Kasumi-1 (cell line): ENCODE measurements around the gene ASIC3.

Source experiments
- DNase-seq, 2 experiments: peaks; one replicate each; lab custom pipeline; 2025; lab: John Stamatoyannopoulos, UW

ASIC3 gene

DNA sequence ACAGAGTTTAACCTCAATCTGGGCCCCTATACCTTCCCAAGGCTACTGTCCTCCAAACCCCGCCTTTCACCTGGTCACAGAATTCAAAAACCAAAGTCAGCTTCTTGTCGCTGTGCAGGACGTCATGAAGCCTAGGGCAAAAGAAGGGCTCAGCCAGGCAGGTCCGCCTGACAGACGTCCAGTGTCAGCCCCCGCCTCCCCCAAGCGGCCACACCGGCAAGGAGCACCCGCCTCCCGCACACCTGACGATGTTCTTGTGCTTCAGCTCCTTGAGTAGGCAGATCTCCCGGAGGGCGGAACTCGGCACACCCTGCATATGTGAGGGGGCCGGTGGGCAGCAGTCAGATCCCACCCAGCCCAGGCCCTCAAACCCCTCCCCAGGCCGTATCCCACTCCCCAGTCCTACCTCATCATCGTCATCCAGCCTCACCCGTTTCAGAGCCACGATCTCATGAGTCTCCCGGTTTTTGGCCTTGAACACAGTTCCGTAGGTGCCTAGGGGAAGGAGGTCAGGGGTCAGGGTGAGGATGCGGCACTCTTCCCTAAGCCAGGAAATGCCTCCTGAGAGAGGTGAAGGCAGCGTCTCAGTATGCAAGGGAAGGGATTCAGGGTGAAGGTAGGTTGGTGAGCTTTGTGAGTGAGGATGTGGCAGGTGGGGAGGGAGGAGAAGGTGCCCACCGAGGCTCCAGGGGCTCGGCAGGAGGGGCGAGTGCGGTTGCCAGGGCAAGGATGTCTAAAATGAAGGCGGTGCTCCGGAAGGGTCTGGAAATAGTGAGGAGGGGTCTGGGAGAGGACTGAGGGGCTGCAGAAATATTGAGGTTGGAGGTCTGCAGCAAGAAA, 8.6 kb downstream of the ASIC3 start:
- no peak for DNase-seq

DNA sequence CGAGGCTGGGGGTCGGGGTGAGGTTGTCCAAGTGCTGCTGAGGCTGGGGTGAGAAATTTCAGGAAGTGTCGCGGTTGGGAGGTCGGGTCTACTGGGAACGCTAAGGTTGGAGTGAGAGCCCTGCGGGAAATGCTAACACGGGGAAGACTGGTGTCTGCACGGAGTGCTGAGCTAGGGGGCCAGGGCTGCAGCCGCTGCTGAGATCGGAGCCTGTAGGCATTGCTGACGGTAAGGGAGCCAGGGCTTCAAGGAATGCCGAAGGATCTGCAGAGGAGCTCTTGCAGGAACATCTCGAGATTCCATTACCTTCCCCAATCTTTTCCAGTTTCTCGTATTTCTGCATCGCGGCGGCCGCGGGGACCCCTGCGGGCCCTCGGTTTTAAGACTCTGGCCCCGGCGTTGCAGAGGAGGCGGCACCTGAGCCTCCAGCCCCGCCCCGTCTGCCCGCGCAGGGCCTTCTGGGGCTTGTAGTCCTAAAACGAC, 9.2 kb downstream of the ASIC3 start, which contains the start of gene CDK5:
Gene CDK5, minus strand, starts transcription at position 392 of the 483 bp plus-strand sequence. Its CDS starts 49 bp downstream, at position 343.
- DNase-seq, result peak in 1 of 2 experiments; percentile 56

DNA sequence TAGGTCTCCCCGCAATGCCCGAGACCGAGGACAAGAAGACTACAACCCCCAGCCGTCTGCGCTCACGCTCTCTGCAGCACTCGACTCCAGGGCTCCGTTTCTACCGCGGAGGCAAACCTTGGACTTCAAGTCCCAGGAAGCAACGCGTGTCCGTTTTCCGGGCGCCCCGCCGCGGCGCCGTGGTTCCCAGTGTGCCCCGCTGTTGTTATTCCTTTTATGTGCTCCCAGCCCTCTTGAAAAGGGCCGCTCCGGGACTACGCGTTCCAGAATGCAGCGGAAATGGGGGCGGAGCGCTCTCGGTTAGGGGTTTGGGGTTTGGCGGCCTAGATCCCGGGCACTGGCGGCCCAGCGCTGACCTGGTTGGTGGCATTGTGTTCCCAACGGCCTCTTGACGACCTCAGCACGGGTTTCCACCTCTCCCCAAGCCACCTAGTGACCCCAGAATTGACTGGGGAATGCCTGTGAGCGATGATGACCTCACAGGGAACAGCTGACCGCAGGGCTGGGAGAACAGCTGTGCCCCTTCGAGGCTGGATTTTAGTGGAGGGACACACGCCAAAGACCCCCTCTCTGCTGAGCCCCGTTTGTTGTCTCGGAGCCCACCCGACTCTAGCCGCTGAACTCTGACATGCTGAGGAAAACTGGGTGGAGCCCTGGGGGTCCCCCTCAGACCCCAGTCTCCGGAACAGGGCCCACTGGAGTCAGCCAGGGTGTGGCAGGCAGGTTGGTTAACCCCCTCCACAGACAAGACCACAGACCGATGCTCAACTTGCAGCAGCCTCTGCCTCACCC, 9.9 kb downstream of the ASIC3 start:
- DNase-seq, result peak; percentile 99 to 100

DNA sequence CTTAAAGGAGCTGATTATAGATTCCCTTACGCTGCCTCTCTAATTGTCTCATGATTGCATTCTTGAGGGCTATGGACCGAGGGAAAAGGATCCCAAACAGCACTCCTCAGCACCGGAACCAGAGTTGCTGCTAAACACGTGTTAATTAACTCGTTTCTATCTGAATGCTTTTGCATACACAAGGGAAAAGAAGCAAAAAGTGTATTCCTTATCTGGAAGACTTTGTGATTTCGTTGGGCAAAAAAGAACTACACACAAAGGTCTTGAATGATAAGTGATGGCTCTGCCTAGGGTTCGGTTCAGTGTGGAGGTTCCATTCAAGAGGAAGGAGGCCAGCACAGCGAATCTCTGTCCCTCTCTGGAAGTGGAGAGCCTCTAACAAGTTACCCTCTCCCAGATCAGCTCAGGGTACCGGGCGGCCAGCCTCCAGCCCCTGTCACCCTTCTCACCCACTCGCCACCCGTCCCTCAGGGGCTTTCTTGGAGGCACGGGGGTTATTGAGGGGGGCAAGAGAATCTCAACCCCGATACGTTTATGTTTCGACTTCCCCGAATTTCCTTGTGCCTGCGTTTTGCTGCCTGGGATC, 10.5 kb downstream of the ASIC3 start:
- no peak for DNase-seq

DNA sequence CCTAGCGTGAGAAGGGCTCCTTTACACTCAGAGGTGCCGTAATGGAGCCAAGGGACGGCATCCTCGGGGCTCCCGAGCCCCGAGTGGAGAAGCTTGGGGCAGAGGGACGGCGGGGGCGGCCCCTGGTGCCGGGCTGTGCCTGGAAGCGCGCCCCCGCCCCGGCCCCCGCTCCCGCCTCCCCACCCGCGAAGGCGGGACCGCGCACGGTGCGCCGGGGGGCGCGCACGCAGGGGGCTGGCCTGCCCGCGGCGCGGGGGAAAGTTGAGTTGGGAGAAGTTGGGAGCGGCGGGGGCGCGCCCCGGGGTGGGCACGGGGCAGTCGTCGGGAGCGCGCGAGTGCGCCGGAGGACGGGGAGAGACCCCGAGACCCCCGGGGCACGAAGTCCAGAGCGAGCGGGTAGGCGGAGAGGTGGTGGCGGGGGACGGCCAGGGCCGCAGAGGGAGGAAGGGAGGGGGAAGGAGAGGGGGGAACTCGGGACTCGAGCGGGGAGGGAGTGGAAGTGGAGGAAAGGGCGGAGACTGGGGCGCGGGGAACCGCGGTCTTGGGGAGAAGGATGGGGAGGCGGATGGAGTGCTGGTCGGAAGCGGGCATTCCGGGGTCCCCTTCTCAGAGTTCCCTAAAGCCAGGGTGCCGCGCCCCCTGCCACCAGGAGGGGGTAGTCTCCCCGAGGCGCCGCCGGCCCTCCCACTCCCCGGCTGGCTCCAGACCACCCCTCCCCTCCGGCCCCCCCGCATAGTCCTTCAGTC, 11.2 kb downstream of the ASIC3 start, which contains the start of gene SLC4A2:
Gene SLC4A2, plus strand, starts transcription at position 223 of the 746 bp plus-strand sequence. CDS start 2,399 bp downstream, outside the sequence.
- peak; percentile 63 to 67 for DNase-seq

DNA sequence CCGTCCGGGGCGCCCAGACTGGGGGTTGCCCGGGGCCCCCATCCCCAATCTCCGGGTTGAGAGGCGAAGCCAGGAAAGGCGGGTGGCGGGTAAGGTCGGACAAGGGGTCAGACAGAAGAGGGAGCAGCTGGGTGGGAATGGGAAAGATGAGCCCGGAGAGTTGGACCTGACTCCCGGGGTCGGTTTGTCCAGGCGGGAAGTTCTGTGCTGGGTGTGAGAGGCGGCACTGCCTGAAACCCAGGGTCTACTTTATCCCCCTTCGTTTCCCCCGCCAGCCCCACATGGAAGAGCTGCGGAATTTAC, 11.7 kb downstream of the ASIC3 start:
- no peak for DNase-seq

DNA sequence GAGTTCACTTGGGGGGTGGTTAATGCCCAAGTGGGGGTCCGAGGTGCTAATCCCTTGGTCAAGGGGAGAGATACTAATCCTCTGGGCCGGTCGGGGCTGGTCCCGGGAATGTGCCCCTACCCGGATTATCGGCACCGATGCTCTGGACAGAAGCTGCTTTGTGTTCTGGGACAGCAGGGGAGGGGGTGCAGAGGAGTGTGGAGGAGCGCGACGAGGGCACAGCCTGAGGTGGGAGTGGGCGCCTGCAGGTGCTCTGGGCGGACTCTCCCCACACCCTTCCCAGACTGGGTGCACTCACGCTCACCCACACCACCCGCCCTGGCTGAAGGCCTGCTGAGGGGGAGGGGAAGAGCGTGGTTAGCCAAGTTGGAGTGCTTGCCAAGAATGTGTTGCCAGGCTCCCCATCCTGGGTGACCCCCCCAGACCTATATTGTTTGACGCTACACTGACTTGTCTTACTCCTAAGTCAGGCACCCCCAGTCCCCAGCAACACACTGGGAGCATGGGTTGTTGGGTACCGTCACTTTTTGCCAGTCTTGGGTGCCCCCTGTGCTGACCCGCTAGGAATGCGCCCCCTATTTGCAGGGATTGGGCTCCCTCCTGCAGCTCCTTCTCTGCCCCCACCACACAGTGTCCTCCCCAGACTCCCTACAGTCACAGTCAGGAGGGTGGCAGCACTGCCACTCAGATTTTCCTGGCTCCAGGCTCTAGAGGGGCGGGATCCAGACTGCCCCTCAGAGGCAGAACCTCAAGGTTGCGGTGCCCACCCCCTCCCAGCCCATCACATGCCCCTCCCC, 12.3 kb downstream of the ASIC3 start:
- DNase-seq, result peak; percentile 15 to 33

DNA sequence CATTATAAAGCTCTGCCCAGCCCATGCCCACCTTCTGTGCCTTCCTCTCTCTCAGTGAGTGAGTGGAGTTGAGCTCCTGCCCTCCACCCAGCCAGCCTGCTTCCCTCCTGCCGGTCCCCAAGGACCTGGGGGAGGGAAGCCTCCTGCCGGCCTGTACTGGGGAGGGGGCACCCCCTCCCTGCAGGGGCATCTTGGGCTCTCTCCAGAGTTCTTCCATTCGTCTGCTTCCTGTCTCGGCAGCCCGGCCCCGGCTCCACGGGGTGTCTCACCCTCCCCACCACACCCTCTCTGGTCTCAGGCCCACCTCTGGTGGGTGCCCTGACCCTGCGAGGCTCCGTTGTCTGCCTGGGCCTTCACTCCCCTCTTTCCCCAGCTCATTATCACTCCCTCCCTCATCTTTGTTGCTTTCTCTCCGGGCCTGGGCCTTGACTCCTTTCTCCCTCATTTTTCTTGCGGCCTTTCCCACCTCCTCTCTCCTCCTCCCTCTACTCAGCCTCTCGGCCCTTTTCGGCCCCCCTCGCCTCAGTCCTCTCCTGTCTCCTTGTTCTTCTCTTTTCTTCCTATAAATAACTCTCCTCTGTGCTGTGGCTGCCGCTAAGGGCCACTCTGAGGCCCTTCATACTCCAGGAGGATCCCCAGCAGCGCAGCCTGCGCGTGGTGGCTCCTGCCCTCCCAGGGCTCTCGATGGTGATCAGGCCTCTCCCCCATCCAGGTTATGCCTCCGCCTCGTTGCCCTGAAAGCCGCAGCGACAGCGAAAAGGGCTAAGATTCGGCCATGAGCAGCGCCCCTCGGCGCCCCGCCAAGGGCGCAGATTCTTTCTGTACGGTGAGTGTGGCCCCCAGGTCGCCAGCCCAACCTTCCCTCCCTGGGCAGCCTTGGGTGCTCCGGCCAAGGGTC, 13.1 kb downstream of the ASIC3 start:
- no peak for DNase-seq

DNA sequence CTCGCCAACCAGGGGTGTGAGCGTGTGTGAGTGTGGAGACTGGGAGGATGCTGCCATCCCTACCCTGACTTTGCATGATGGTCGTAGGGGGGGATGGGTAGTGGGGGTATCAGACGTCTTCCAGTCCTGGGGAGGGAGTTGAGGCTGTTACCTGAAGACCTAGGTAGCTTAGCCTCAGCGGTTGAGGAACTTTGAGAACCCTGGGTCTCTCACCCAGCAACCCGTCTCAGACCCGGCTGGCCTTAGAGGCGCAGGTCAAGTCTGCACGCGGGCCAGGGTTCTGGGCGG, 13.7 kb downstream of the ASIC3 start:
- DNase-seq, result no peak

DNA sequence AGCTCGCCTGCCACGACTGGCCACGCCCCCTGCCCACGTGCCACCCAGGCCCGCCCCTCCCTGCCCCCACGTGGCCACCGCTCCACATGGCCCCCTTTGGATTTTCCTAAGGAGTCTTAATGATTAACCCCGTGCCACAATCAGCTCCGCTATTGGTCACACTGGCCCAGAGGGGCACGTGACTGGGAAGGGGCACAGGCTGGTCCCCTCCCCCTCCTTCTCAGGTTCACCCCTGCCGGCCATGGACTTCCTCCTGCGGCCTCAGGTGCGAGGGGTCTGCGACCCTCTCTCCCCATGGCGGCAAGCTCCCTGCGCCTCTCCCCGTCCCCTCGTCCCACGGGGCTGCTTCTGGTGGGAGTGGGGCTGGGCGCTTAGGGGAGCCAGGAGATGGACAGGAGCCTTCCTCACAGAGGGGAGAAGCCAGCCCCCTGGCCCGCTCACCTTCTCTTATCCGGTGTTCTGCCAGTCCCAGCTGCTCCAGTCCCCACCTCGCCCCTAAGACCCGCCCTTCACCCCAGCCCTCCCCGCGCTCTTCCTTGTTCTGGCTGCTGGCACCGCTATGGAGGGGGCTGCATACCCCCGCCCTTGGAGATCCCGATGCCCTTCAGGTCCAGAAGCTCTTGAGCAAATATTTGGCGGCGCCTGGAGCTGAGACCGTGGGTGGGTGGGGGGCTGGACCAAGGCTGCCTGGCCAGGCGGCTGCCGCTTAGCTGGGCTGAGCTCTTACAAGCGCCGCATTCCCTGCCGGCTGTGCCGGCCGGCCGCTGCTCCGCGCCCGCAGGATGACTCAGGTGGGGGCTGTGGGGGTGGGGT, 14.3 kb downstream of the ASIC3 start:
- DNase-seq, result no peak

DNA sequence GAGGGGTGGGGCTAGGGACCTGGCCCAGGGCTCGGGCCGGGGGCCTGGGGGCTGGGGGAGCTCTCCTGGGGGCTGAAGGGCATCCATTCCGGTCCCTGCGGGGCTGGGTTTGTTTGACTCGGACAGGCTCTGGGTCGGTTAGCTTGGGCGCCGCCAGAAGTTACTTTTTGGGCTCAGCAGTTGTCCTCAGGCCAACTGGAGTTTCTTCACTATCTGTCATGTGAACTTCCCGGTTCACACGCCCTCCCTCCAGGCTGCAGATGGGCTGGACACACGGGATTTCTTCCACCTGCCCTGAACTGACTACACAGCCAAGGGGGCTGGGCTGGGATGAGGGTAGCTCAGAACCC, 14.9 kb downstream of the ASIC3 start:
- no peak for DNase-seq

DNA sequence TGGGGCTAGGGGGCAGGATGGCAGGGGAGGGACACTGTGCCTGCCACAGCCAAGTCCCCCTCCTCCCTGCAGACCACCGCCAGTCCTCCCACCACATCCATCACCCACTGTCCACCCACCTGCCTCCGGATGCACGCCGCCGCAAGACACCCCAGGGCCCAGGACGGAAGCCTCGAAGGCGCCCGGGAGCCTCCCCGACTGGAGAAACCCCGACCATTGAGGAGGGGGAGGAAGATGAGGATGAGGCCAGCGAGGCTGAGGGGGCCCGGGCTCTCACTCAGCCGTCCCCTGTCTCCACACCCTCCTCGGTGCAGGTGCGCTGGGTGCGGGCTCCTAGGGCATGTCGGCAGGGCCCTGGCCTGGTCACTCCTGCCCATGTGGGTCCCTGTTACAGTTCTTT, 16.1 kb downstream of the ASIC3 start:
- no peak for DNase-seq

DNA sequence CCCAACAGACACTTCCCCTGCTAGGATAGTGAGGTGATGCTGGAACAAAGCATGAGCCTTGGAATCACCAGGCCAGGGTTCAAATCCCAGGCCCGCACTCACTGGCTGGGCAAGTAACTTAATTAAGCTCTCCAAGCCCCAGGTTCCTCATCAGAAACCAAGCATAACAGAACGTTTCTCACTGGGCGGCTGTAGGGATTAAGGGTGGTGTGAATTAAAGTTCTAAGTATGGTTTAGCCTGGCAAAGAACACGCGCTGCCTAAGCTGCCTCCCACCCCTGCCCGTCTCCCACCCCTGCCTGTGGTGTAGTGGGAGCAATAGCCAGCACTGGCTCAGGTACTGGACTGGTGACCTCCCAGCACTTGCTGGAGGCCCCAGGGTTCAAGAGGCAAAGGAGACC, 16.7 kb downstream of the ASIC3 start:
- DNase-seq, result no peak

DNA sequence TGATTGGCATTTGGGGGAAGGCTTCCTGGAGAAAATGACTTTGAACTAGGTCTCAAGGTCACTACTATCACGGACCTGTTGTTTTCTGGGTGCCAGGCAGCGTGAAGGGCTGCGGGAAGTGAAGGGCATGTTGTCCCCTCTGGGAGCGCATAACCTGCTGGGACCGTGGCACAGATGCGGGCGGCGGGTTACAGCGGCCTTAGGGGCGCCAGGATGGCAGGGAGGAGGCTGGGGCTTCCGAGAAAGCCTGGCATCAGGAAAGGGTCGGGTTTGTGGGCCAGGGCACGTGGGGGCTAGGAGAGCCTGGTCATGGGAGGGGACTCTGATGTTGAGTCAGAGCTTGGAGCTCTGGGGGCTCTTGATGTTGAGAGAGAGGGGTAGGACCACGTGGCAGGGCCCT, 17.2 kb downstream of the ASIC3 start:
- DNase-seq, result no peak

DNA sequence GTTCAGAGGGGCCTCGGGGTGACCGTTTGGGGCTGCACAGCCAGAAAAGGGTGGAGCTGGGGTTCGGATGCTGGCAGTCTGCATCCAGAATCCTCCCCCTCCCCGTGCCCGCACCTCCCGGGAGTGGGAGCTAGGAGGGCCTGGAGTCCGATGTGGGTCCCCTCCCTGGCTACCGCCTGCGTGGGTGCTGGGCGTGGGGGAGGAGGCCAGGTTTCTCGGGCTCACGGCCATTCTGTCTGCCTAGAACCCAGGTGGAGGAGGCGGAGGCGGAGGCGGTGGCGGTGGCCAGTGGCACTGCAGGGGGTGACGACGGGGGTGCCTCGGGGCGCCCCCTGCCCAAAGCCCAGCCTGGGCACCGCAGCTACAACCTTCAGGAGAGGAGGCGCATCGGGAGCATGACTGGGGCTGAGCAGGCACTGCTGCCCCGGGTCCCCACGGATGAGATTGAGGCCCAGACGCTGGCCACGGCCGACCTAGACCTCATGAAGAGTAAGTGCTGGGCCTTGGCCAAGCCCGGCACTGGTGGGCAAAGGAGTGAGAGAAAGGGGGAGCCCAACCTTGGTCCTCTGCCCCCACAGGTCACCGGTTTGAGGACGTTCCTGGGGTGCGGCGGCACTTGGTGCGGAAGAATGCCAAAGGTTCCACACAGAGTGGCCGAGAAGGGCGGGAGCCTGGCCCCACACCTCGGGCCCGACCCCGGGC, 18.1 kb downstream of the ASIC3 start:
- DNase-seq, result no peak

DNA sequence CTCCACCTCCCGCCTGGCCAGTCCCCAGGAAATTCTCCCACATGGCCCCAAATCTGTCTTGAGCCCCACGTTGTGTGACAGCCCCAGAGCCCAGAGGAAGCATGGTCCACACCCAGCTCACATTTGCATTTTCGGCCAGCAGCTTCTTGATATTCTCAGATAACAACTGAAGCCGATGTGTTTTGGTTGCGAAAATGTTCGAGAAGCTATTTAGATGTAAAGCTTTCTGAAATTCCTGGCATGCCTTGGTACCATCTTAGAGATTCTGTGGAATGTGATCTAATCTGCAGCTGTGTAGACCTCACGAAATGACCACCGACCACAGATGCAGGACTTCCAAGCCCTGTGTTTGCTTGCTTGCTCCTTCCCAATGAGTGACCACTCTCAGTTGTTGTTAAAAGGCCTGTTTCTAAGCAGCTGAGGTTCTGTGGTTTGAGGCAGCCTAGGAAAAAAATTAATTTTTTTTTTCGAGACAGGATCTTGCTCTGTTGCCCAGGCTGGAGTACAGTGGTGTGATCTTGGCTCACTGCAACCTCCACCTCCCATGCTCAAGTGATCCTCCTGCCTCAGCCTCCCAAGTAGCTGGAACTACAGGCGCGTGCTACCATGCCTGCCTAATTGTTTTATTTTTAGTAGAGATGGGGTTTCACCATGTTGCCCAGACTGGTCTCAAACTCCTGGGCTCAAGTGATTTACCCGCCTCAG, 19.9 kb downstream of the ASIC3 start:
- DNase-seq, result no peak

DNA sequence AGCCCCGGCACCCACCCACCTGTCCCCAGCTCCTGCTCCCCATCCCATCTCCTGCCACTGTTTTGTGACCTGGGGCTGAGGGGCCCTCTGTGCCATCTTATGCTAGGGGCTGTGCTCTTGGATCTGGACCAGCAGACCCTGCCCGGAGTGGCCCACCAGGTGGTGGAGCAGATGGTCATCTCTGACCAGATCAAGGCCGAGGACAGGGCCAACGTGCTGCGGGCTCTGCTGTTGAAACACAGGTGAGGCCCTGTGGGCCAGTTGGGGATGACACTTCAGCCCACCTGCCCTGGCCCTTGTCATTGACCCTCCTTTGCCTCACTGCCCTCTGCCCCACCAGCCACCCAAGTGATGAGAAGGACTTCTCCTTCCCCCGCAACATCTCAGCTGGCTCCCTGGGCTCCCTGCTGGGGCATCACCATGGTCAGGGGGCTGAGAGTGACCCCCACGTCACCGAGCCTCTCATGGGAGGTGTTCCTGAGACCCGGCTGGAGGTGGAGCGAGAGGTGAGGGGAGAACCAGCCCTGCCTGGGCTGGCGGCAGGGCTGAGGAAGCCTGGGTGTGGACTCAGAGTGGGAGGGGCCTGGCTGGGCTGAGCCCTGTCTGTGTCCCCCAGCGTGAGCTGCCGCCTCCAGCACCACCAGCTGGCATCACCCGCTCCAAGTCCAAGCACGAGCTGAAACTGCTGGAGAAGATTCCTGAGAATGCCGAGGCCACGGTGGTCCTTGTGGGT, 21.7 kb downstream of the ASIC3 start:
- DNase-seq, result no peak

DNA sequence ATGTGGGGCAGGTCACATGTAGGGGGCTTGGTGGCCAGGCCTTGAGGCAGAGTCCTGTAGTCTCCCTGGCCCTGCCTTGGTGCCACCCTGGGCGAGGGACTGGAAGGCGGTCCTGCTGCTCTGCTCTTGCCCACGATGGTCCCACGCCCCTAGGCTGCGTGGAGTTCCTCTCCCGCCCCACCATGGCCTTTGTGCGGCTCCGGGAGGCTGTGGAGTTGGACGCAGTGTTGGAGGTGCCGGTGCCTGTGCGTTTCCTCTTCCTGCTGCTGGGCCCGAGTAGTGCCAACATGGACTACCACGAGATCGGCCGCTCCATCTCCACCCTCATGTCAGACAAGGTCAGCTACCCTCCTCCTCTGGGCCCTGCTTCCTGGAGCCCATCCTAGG, 22.2 kb downstream of the ASIC3 start:
- no peak for DNase-seq
